Stomach (tissue), 4 donors: ENCODE results near the gene CEP250.

ENCODE experiments used
- CTCF ChIP-seq, 7 experiments: fragments of 450-650 bp in 4 of 7; fragments of 200-600 bp in 3 of 7; sonication (generic) in 3 of 7; IDR thresholded peaks; one replicate each; pipeline ENCODE4 v1.5.1; 2016 to 2019; ENCODE audit warnings: antibody characterized with exemption in 7 of 7, control low read depth in 2 of 7, mild to moderate bottlenecking in 1 of 7
- EP300 ChIP-seq: sonication (generic); formaldehyde crosslinking; IDR thresholded peaks from one replicate; pipeline ENCODE4 v1.6.1; 2017; ENCODE audit warnings: antibody characterized with exemption

GRCh38 chr20:35508493-35509218 is 53.3 kb downstream of the CEP250 start:
- TF ChIP-seq EP300, result no peak
- no peak for TF ChIP-seq CTCF (IDR thresholded peaks at IDR 0.05)
